Body of pancreas (tissue), 4 donors: ENCODE measurements around the gene PIP5KL1. TPM values are rescaled to one million over a fixed set of nuclear protein-coding genes. Genes with fewer than 3 reads are reported as not detected.

Experiments used
- ATAC-seq: fragments of 150-250 bp; one replicate; pipeline ENCODE4 v1.9.1; 2016
- DNase-seq, 4 donors: peaks; one replicate each; pipeline ENCODE4 v3.0.0-alpha.2; 2019
- H3K27ac ChIP-seq, 4 donors: fragments of 200-600 bp; sonication (generic); 1 replicate in 3 of 4; 2 replicates in 1 of 4; pipeline versions ENCODE4 v1.5.1 to v1.6.1; 2016 to 2019; ENCODE audit warnings: mild to moderate bottlenecking in 1 of 4, mixed read lengths in 1 of 4, moderate library complexity in 1 of 4
- H3K27me3 ChIP-seq, 2 donors: fragments of 200-600 bp; sonication (generic); one replicate each; pipeline ENCODE4 v1.6.0; 2016; ENCODE audit warnings: mild to moderate bottlenecking in 1 of 2
- H3K36me3 ChIP-seq, 2 donors: fragments of 200-600 bp; sonication (generic); replicated peaks in 1 of 2; 2 replicates each; pipeline ENCODE4 v1.5.1; 2016; ENCODE audit warnings: low read depth in 2 of 2; ENCODE audit not compliant: insufficient read depth in 1 of 2
- H3K4me1 ChIP-seq: fragments of 200-600 bp; sonication (generic); one replicate; pipeline ENCODE4 v1.6.0; 2016
- H3K4me3 ChIP-seq, 2 donors: fragments of 200-600 bp; sonication (generic); 1 replicate in 1 of 2; 2 replicates in 1 of 2; pipeline ENCODE4 v1.5.1; 2016 to 2019
- H3K9me3 ChIP-seq, 3 donors: fragments of 200-600 bp; sonication (generic); 1 replicate in 2 of 3; 2 replicates in 1 of 3; pipeline ENCODE4 v1.5.1; 2016
- POLR2A ChIP-seq, 3 donors: fragments of 450-650 bp; IDR thresholded peaks; one replicate each; pipeline ENCODE4 v1.6.1; 2016; ENCODE audit warnings: antibody characterized with exemption in 3 of 3, mild to moderate bottlenecking in 2 of 3
- WGBS, 2 donors: methylation state at CpG; one replicate each; pipeline ENCODE4 v1.1.5; 2017; 5-methylcytosine and 5-hydroxymethylcytosine counted together
- intact Hi-C: fragments of 100-400 bp; cut with DNase I; formaldehyde crosslinking; loops from one replicate; pipeline ENCODE4 v1.15.1; 2023
- total RNA-seq, 2 donors: library from RNA; depleted of rRNA; stranded (reverse); fragments of >200 nt; gene quantifications; one replicate each; pipeline ENCODE4 v1.1.0, GENCODE V29; 2016
- TF ChIP-seq, protein P1 (sequence below), 7 experiments: fragments of 450-650 bp in 4 of 7; fragments of 200-600 bp in 3 of 7; sonication (generic) in 3 of 7; IDR thresholded peaks; one replicate each; pipeline ENCODE4 v1.5.1; 2016 to 2019; ENCODE audit warnings: antibody characterized with exemption in 7 of 7

PIP5KL1 gene
- total RNA-seq, 2 donors from 2014 or later = 1.3 to 2.6 TPM

DNA sequence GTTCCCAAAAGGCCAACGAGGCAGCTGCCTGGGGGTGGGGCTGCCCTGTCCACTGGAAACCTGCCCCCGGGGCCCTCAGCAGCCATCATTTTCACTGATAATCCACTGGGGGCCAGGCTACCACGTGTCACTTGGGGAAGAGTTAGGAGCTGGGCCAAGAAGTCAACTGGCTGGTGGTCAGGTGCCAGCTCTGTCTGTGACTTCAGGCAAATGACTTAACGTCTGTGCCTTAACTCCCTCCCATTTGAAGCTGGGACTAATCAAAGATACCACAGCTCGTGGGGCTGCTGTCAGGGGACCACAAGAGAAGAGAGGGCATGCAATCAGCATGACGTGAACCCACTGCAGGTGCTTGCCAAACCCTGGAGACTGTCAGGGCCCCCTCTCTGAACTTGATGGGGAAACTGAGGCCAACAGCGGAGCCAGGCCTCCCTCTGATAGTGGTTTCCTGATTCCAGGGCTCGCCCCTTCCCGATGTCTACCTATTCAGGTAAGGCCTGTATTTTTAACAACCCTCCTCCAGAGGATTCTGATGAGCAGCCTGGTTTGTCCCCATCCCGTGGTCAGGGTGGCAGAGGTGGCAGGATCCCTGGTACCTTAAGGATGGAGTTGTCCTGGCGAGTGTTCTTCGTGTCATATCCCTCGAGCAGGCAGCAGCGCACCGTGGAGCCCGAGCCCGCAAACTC, 19.4 kb upstream of the PIP5KL1 start:
- peaks cover 52% of the 10 kb centered on the region for H3K4me1 ChIP-seq
- WGBS, 2 donors = 29 to 44% methylated on average over 6 to 17 of the region's 17 CpGs
- no peaks in the 10 kb centered on the region for H3K9me3 ChIP-seq
- no peak overlapping the region for H3K4me3 ChIP-seq
- no peaks in the 10 kb centered on the region for H3K27me3 ChIP-seq
- peaks cover 0 to under 1% of the 10 kb centered on the region in 2 donors for H3K36me3 ChIP-seq
- ATAC-seq (peak; percentile 37), DNase-seq (peak in 2 of 4 donors; percentile 66 to 74)
- H3K27ac ChIP-seq = peak overlapping the region; percentile 66 to 78 (median 74)
- intact Hi-C loops = loop anchor here (10.0 kb wide), 1 partner anchor 175 kb away; the partner anchor contains the start of gene PTGES2
- TF ChIP-seq, protein P1, sequence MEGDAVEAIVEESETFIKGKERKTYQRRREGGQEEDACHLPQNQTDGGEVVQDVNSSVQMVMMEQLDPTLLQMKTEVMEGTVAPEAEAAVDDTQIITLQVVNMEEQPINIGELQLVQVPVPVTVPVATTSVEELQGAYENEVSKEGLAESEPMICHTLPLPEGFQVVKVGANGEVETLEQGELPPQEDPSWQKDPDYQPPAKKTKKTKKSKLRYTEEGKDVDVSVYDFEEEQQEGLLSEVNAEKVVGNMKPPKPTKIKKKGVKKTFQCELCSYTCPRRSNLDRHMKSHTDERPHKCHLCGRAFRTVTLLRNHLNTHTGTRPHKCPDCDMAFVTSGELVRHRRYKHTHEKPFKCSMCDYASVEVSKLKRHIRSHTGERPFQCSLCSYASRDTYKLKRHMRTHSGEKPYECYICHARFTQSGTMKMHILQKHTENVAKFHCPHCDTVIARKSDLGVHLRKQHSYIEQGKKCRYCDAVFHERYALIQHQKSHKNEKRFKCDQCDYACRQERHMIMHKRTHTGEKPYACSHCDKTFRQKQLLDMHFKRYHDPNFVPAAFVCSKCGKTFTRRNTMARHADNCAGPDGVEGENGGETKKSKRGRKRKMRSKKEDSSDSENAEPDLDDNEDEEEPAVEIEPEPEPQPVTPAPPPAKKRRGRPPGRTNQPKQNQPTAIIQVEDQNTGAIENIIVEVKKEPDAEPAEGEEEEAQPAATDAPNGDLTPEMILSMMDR (IDR thresholded peaks at IDR 0.05) = no peak
- TF ChIP-seq POLR2A (IDR thresholded peaks at IDR 0.05) = peak in 1 of 3 donors; percentile 11

GRCh38 chr9:127947841-127948710, 17.5 kb upstream of the PIP5KL1 start:
- WGBS, 2 donors = 75 to 83% methylated on average over 10 to 17 of the region's 17 CpGs
- H3K27ac ChIP-seq = peak overlapping the region in 3 of 4 donors; percentile 11 to 30 (median 28)
- DNase-seq = no peak
- peaks cover 0 to 7% of the 10 kb centered on the region in 2 donors for H3K36me3 ChIP-seq
- no peak overlapping the region for H3K4me3 ChIP-seq
- TF ChIP-seq, protein P1 (IDR thresholded peaks at IDR 0.05) = no peak
- no peak for TF ChIP-seq POLR2A (IDR thresholded peaks at IDR 0.05)
- no peaks in the 10 kb centered on the region for H3K9me3 ChIP-seq
- intact Hi-C loops = loop anchor here (10.0 kb wide), 1 partner anchor 177 kb away; the partner anchor contains the start of gene PTGES2
- no peaks in the 10 kb centered on the region for H3K27me3 ChIP-seq
- ATAC-seq = no peak
- peaks cover 36% of the 10 kb centered on the region for H3K4me1 ChIP-seq

- no peaks in the 10 kb centered on the region for H3K9me3 ChIP-seq
- ATAC-seq (no peak), DNase-seq (no peak)
- intact Hi-C loops = loop anchor here (10.0 kb wide), 1 partner anchor 178 kb away; the partner anchor contains the start of gene PTGES2
- no peak overlapping the region for H3K4me3 ChIP-seq
- peak overlapping the region in 1 of 4 donors; percentile 18 for H3K27ac ChIP-seq
- peaks cover 28% of the 10 kb centered on the region for H3K4me1 ChIP-seq
- H3K36me3 ChIP-seq = peaks cover 0 to 7% of the 10 kb centered on the region in 2 donors
- TF ChIP-seq POLR2A (IDR thresholded peaks at IDR 0.05) = no peak
- no peaks in the 10 kb centered on the region for H3K27me3 ChIP-seq
- 55 to 80% methylated on average over 2 to 3 of the region's 3 CpGs for WGBS, 2 donors
Observed at GRCh38 chr9:127946728-127947127, 16.2 kb upstream of the PIP5KL1 start.

- 91 to 94% methylated on average over 5 to 9 of the region's 9 CpGs for WGBS, 2 donors
- intact Hi-C loops = loop anchor here (10.0 kb wide), 1 partner anchor 179 kb away; the partner anchor contains the start of gene PTGES2
- peaks cover 23% of the 10 kb centered on the region for H3K4me1 ChIP-seq
- ATAC-seq (no peak), DNase-seq (no peak)
- H3K4me3 ChIP-seq = no peak overlapping the region
- no peaks in the 10 kb centered on the region for H3K27me3 ChIP-seq
- TF ChIP-seq POLR2A (IDR thresholded peaks at IDR 0.05) = no peak
- TF ChIP-seq, protein P1 (IDR thresholded peaks at IDR 0.05) = no peak
- peak overlapping the region in 1 of 4 donors; percentile 18 for H3K27ac ChIP-seq
- no peaks in the 10 kb centered on the region for H3K9me3 ChIP-seq
- peaks cover 0 to 7% of the 10 kb centered on the region in 2 donors for H3K36me3 ChIP-seq
Observed at GRCh38 chr9:127945942-127946341, 15.4 kb upstream of the PIP5KL1 start.

DNA sequence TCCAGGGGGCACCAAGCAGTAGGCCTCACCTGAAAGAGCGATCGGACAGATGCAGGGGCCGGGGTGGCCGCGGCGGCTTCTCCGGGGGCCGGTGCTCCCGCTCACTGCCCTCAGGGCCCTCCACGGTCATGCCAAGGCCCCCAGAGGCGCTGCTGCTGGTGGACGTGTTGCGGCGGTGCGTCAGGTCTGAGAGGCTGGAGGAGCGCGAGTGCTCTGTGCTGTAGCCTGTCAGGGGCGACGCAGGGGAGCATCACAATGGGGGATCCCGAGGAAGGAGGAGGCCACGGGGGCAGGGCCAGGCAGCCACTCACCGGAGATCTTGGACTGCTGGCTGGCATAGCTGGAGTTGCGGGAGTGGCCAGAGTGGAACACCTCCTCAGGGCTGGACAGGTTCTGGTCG, 14.8 kb upstream of the PIP5KL1 start:
- H3K27me3 ChIP-seq = no peaks in the 10 kb centered on the region
- no peaks in the 10 kb centered on the region for H3K9me3 ChIP-seq
- intact Hi-C loops = loop anchor here (10.0 kb wide), 1 partner anchor 179 kb away; the partner anchor contains the start of gene PTGES2
- no peak for ATAC-seq
- peaks cover 17% of the 10 kb centered on the region for H3K4me1 ChIP-seq
- TF ChIP-seq, protein P1 (IDR thresholded peaks at IDR 0.05) = no peak
- peaks cover 0 to 7% of the 10 kb centered on the region in 2 donors for H3K36me3 ChIP-seq
- 88 to 95% methylated on average over 12 to 20 of the region's 24 CpGs for WGBS, 2 donors
- no peak for DNase-seq
- no peak overlapping the region for H3K4me3 ChIP-seq
- no peak overlapping the region for H3K27ac ChIP-seq
